Transverse colon (tissue), 4 donors: ENCODE data around the gene CATSPER3.

ENCODE experiments used
- EP300 ChIP-seq: sonication (generic); formaldehyde crosslinking; IDR thresholded peaks from one replicate; pipeline ENCODE4 v1.6.1; 2017; ENCODE audit warnings: antibody characterized with exemption, low read depth
- POLR2A ChIP-seq: fragments of 450-650 bp; IDR thresholded peaks from one replicate; pipeline ENCODE4 v1.6.1; 2016; ENCODE audit warnings: antibody characterized with exemption, mild to moderate bottlenecking, moderate library complexity
- POLR2AphosphoS5 ChIP-seq, 3 donors: sonication (generic); formaldehyde crosslinking; IDR thresholded peaks; one replicate each; pipeline ENCODE4 v1.6.1; 2016; ENCODE audit warnings: antibody characterized with exemption in 3 of 3
- TF ChIP-seq, protein P1 (sequence below), 5 experiments: fragments of 200-600 bp in 3 of 5; fragments of 450-650 bp in 2 of 5; sonication (generic) in 3 of 5; IDR thresholded peaks; 1 replicate in 2 of 5; 2 replicates in 3 of 5; pipeline ENCODE4 v1.5.1; 2016 to 2017; ENCODE audit warnings: antibody characterized with exemption in 5 of 5, inconsistent platforms in 3 of 5, mild to moderate bottlenecking in 2 of 5, moderate library complexity in 1 of 5

DNA sequence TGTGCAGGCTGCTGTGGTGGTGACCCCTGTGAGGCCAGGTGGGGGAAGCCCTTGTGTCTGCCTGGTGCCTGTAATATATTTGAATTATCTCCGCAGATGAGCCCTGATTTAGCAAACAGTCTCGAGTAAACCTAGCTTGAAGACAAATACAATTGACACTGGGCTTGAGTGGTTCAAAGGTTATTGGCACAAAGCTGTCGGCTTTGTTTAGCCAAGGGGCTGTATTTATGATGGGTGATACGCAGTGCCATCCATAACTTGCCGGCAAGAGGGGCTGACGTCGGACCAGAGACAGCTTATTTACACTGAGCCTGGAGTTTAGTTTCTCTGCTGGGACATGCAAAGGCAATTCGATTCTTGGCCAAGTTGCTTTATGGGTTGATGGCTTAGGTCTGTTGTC, 86.3 kb downstream of the CATSPER3 start:
- TF ChIP-seq POLR2AphosphoS5 (IDR thresholded peaks at IDR 0.05) (no peak), POLR2A (no peak), EP300 (no peak)
- TF ChIP-seq, protein P1, sequence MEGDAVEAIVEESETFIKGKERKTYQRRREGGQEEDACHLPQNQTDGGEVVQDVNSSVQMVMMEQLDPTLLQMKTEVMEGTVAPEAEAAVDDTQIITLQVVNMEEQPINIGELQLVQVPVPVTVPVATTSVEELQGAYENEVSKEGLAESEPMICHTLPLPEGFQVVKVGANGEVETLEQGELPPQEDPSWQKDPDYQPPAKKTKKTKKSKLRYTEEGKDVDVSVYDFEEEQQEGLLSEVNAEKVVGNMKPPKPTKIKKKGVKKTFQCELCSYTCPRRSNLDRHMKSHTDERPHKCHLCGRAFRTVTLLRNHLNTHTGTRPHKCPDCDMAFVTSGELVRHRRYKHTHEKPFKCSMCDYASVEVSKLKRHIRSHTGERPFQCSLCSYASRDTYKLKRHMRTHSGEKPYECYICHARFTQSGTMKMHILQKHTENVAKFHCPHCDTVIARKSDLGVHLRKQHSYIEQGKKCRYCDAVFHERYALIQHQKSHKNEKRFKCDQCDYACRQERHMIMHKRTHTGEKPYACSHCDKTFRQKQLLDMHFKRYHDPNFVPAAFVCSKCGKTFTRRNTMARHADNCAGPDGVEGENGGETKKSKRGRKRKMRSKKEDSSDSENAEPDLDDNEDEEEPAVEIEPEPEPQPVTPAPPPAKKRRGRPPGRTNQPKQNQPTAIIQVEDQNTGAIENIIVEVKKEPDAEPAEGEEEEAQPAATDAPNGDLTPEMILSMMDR (IDR thresholded peaks at IDR 0.05) = no peak
